Activated CD4-positive, alpha-beta T cell treated with anti-CD3 and anti-CD28 coated beads for 48 hours (primary cell): ENCODE data around the gene ASF1A.

Source experiments
- DNase-seq: peaks from one replicate; pipeline ENCODE4 v3.0.0-alpha.2; 2020

The ASF1A gene

DNA sequence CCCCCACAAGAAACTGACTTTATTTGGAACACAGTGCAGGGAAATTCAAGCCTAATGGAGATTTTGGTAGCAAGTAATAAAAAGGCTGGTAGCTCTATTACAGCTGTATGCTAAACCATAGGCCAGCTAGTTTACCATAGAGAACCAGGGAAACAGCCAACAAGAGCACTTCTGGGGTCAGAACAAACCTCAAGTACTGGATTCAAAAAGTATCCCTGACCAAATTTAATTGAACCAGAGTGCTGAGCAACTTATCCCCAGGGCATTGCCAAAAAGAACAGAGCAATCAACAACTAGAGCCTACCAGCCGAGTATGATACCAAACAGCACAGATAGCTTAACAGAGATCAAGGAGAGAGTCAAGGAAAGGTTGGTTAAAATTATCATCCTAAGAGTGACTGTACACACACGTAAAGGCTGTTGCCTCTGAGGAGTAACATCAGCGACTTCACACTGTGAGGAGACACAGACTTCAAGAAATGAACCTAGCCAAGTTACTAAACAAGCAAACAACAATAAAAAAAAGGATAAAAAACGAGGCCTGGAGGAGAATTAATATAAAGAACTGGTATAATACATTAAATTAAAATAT, 11.5 kb upstream of the ASF1A start:
- no peak for DNase-seq

DNA sequence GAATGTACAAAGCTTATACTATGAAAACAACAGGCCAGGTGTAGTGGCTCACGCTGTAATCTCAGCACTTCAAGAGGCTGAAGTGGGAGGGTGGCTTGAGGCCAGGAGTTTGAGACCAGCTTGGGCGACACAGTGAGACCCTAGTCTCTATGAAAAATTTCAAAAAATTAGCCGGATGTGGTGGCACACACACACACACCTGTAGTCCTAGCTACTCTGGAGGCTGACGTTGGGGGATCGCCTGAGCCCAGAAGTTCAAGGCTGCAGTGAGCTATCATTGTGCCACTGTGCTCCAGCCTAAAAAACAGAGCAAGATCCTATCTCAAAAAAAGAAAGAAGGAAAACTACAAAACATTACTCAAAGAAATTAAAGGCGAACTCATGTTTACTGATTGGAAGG, 7.3 kb upstream of the ASF1A start:
- no peak for DNase-seq

DNA sequence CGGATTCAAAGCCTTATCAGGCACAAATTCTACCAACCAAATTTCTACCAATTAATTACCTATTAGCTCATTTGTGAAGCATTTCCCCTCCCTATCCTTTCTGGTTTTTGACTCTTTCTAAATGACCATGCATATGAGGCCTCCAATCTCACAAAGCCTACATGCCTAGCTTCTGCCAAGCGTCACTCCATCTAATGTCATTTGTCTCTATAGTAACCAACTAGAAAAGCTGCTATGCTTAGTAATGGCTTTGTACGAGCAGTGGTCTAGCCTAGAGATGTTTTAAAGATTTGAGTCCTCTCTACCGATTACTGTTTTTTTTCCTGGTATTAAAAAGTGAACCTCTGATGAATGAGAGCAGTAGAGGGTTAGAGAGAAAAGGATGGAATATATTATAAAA, 4.8 kb upstream of the ASF1A start:
- no peak for DNase-seq

DNA sequence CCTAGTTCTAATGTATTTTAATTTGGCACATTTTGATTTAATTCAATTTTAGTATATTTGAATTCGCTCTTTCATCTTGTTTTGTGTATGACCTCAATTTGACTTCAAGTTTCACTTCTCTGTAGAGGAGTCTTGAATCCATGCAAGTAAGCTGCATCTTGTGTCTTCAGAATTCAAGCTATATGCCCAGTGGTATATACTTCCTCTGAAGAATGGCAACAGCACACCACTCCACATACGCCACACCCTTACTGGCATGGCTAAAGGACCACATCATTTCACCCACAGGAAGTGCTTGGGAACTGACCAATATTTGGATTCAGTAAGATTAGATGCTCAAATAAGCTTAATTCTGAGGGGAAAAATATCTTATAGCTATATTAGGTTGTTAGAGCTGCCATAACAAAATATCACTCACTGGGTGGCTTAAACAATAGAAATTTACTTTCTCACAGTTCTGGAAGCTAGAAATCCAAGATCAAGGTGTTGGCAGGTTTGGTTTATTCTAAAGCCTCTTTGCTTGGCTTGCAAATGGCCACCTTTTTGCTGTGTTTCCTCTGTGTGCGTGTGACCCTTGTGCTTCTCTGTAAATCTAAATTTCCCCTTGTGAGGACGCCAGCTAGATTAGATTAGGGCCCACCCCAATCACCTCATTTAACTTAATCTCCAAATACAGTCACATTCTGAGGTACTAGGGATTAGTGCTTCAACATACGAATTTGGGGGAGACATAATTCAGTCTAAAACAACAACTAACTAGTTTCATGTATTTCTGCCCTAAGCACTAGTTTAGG, 2.8 kb upstream of the ASF1A start:
- DNase-seq: no peak

DNA sequence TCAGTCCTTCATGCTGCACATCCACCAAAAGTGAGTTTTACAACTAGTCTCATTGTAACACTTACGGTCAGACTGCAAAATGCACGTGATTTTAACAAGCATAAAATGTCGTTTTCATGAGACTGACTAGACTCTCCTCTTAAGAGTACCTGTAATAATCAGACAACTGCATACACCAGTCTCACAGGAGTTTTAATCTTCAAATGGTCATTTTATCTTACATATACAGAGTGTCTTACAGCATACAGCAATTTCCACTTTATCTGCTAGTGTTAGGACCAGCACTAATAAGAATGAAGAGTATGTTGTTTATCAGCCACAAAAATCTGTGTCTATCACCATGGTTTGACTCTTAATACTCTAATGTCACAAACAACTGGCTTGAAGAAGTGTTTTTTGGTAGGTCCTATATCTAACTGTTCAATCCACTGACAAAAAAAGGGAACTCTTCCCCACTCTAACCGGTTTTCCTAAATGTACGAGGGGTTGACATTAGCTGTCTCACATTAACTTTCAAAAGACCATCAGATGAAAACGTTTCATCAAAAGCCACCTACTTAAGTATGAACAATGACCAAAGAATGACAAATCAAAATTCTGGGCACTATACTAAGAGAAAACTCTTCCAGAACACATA, 1.5 kb upstream of the ASF1A start:
- DNase-seq: no peak

DNA sequence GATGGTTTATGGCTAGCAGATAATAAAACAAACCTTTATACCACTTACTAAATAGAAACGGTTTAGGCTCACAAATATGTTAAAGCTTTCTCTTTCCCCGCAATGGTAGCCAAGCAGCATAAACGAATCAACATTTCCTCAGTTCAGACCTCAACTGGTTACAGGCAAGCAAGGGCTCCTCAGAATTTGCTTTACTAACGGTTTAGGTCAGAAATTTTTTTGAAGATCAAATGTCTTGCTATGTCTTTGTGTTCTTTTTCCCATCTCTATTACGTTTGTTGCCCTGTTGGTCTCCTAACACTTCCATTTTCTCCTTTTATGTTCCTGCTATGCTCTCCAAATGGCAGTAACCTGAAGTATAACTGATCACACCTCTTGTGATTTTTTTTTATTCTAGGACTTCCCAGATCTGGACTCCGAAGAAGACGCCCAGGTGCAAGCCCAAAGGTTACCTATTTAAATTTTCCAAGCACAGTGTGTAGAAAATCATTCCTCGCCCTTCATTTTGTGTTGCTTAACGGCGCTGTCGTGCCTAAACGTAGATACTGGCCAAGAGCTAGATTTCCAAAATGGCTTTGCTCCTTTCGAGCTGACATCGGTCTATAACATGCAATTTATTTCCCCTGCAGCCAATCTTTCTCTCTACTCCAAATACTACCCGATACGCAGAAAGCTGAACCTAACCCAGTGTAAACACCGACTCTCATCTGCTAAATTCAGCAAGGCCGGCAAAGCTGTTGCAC, 717 bp upstream of the ASF1A start:
- peak; percentile 58 for DNase-seq

DNA sequence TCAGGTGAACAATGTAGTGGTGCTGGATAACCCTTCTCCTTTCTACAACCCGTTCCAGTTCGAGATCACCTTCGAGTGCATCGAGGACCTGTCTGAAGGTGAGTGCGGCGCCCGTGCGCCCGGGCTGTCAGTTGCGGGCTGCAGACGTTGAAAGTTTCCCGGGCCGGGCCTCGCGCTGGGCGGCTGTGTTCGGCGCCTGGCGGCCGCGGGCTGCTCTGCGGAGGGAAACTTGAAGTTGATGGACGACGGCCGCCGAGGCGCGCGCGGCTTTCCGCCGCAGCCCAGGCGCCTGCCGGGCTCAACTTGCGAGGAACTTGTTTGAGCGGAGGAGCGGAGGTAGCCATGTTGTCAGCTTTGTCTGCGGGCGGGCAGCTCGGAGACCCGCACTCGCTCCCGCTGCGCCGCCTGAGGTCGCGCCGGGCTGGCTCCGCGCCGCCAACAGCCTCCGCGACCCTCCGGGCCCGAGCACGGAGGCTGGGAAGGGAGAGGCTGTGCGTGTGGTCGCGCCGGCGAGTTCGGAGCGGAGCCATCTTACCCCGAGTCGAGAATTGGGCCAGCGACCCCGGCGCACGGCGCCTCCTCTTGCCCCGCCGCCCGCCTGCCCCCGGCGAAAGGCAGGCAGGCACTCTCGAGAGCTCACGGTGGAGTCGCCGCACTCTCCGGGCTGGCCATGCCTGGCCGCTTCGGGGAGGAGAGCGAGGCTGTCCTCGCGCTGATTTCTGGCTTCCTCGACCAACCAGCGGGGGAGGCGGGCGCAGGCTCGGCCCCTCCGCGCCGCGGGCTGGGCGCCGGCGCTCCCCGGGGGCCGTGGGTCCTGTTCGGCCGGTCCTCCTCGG, 691 bp downstream of the ASF1A start:
- peak; percentile 73 for DNase-seq

DNA sequence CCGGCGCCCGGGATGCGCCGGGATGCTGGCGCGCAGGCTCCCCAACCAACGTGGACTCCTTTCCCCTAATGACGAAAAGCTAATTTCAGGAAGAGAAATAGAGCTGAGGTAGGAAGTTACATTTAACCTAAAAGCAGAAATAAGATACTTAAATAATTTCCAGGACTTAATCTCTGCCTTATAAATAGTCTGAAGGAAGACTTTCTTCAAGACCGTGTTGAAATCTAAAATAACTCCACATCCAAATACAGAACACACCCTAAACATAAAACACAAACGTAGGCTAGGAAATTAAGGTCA, 1.3 kb downstream of the ASF1A start:
- DNase-seq: no peak

DNA sequence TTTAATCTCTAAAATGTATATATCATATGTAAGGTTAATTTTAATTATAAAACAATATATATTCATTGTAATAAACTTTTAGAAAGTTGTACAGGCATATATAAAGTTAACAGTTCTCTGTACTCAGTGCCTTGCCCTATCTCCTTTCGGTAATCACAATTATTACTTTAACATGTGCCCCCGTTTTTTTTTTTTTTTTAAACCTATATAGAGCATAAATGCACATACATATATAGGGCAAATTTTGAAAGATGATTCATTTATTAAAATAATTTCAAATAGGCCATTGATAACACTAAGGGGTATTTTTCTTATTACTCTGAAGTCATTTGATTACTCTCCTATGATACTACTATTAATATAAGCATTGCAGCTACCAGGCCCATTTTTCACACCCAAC, 1.9 kb downstream of the ASF1A start:
- DNase-seq: no peak

DNA sequence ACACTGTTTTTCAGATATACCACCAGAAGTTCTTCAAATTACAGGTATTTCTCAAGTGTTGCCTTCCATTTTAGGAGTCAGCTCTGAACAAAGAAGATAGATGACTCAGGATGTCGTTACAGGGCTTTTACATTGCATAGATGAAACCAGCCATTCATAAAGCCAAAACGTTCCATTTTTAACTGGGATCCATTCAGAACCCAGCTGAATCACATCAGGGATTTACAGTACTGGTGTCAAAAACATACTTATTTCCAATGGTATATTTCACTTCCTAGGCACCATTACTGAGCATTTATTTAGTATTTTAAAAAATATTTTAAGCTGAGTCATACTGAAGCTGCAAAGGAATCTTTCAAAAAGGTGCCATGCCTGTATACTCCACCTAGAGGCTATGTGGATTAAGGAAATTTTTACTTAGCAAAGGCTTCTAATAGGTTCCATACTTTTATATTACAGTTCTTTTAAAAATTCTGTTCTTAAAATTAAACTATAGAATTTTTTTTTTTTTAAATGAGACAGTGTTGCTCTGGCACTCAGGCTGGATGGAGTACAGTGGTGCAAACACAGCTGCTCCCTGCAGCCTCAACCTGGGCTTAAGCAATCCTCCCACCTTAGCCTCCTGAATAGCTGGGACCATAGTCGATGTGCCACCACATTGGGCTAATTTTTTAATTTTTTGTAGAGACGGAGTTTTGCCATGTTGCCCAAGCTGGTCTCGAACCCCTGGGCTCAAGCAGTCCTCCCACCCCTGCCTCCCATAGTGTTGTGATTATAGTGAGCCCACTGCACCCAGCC, 2.6 kb downstream of the ASF1A start:
- no peak for DNase-seq

DNA sequence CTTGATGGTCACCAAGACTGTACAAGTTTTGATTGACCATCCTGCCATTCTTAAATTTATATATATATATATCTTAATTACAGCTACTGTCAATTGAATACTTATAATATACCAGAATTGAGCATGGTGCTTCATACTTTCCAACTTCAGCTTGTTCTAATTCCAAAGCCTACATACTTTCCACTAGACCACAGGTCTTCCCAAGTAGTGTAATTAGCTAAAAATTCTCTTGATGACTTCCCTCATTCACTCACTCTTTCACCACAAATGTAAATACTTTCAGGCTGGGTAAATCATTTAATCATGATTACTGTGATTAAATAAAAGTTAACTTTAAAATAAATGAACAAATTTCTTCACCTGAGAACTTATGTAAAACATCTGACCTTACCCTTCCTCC, 3.4 kb downstream of the ASF1A start:
- DNase-seq: no peak

DNA sequence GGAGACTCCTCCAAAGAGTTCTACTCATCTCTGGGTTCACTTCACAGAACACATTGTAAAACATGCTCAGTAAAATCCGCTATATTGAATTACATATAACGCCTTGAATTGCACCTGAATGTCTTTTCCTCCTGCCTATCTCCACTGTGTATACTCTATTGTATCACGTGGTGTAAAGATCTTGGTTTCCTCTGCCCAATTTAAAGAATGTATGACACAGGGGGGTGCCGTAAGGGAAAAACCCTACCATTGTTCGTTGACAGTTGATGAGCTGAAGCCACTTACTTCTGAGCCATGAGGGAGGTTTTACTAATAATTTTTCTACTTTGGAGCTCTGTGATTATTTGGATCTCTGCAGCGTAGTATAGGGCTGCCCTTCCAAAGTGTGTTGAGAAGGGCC, 6.0 kb downstream of the ASF1A start:
- peak; percentile 30 for DNase-seq

DNA sequence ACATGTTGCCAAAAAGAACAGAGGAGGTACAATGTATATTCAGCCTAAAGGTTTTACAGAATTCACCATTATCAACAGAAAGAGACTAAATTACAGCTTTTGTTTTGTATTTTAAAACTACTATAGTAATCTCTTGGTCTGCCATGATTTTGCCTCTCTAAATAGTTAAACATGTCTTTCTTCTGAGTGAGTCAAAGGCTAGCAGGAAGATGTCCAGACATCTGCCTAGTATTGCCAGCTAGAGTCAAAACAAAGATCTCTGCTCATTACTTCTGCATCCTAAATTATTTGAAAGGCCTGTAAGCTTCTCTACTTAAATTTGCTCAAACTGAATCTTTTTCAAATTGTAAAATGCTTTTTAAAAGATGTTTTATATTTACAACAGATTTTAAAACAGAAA, 8.8 kb downstream of the ASF1A start:
- DNase-seq: no peak

DNA sequence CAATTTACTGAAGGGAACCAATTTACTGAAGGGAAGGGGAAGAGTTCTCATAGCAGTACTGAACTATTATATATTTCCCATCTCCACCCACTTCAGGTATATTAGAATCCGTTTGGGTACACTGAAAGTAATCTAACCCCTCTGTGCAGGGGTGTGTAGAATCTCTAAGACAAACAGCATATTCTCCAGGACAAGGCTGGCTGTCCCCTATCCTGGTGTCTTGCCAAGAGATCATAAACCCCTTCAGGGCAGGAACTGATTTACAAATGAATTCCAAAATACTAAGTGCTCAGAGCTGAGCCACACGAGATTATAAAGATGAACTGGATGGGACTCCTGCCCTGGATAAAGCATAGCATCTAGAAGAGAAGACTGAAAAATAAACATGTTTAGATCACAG, 9.2 kb downstream of the ASF1A start:
- DNase-seq: no peak

DNA sequence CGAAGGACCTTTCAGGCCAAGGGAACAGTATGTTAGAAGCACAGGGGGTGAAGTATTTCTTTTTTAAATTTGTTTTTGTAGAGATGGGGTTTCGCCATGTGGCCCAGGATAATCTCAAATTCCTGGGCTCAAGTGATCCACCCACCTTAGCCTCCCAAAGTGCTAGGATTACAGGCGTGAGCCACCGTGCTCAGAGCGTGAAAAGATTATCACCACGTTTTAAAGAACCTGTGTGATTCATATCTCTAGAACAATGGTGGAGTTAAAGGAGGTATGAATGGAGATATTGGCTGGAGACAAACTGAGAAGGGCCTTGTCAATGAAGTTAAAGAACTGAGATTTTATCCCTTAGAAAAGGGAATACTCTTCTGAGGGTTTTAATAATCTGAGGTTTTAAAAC, 9.7 kb downstream of the ASF1A start:
- DNase-seq: no peak

DNA sequence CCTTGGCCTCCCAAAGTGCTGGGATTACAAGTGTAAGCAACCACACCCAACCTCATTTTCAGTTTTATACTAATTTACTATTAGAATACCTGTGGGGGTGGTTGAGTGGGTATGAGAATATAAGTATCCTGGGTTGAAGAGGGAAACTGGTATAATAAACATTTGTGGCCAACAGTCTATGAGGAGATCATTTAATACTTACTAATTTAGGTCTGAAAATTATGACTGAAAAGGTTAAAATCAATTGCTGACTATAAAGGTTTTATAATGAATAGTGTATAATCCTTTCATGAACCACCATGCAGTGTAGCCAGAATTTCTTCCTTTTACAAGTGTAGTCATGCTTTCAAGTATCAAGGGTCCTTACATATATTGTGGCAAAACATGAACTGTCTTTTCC, 11.1 kb downstream of the ASF1A start:
- no peak for DNase-seq

DNA sequence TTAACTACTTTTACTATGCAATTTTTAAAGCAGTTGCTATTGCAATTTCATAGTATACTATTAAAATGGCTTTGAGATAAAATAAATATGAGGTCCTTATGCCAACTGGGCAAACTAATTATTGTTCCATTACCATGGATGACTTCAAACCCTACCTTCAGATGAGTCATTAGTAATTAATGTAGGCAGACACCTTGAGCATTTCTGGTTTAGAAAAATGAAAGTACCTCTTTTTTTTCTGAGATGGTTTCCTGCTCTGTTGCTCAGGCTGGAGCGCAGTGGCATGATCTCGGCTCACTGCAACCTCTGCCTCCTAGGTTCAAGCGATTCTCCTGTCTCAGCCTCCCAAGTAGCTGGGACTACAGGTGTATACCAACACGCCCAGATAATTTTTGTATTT, 11.9 kb downstream of the ASF1A start:
- DNase-seq: no peak

DNA sequence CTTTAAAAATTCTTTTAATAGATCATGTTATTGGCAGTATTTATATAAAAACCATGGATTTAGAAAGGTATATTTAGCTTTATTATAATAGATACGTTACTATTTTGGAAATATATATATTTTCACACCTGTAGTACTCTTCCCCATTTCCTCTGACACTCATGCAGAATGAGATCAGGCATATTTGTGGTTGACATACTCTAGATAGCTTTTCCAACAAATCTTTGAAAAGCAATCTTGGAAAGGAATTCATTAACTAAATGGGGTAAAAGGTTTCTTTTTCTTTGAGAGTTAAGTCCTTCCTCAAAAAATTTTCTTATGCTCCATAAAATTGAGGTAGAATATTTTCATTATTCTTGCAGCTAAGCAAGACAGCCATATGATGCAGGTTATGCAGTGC, 14.5 kb downstream of the ASF1A start:
- no peak for DNase-seq

DNA sequence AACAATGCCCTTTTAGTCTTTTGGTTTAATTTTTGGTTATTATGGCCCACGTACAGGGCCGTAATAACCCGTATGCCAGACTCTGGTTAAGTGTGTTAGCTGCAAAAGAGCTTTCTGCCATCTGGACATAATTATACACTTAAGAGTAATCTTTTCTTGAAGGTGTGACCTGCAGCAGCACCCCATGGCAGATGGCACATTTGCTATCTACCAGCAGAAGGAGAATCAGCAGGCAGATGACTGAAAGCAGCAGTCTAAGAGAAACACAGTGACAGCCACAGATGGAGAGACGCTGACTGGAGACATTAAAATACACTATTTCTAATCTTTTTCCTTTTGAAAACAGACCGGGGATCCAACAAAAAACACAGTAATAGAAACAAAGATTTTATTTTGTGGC, 18.7 kb downstream of the ASF1A start:
- no peak for DNase-seq

DNA sequence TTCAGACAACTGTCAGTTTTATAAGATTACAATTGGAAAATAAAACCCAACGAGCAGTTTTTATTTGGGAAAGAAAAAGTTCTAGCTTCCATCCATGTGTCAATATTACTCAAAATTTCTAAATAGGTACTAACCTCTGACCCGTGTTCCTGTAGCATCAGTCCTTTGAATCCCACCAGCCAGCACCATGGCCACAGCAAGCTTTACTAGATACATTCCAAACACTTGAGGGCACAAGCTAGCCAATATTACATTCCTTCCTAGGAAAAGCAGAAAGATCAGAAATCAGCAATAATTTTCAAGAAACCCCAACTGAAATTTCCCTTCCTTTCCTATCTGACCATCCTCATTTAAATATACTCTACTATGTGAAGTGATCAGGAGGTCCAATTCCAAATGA, 19.2 kb downstream of the ASF1A start:
- no peak for DNase-seq

DNA sequence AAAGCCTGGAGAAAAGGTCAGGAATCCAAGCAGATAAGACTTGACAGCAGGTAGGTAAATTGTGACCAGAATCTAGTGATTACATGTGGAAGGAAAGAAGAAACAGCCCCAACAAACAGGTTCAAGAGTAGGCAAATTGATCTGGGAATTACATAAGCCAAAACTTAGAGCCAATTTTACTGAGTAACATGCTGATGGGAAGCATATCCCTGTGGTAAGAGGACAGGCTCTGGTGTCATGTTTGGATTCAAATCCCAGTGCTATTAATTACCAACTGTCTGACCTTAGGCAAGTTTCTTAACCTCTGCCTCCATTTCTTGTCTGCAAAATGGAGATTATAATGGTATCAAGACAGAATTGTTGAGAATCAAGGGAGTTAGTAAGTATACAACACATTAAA, 20.6 kb downstream of the ASF1A start:
- no peak for DNase-seq
